HG03025 (cell line): ENCODE results near the gene EPN2.

ENCODE experiments used
- ATAC-seq: cut with Tn5 transposase; IDR thresholded peaks from one replicate; pipeline ENCODE4 v1.9.1; 2021; ENCODE audit warnings: mild to moderate bottlenecking, moderate library complexity; ENCODE audit not compliant: unreplicated experiment, low FRiP score

EPN2 gene

DNA sequence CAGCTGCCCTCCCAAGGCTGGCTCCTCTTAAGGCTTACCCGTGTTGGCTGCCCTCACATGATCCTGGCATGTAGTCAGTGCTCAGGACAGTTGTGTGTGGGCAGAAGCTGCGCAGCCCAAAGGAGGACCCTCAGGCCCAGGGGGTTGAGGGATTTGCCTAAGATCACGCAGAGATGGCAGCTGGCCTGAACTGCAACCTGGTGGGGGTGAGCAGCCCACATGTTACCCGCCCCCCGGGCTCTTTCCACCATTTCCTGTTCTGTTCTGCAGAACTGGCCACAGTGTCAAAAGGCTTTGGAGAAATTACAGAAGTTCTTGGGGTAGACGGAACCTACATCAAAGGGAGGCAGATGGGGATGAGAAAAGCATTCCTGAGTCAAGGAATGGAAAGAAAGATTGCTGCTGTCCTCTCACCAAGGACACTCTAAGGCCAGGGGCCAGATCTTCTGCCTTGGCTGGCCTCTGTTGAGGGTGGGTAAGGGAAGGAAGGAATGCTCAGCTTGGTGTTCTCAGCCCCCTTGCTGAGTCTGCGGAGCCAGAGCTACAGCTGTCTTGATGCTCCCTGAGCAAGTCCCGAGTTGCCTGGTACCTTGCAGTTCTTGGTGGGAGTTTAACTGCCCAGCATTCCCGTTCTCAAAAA is 53.0 kb downstream of the EPN2 start:
- no peak for ATAC-seq

GRCh38 chr17:19291646-19292376 is 54.6 kb downstream of the EPN2 start:
- no peak for ATAC-seq

GRCh38 chr17:19292377-19292711 is 55.2 kb downstream of the EPN2 start:
- no peak for ATAC-seq

DNA sequence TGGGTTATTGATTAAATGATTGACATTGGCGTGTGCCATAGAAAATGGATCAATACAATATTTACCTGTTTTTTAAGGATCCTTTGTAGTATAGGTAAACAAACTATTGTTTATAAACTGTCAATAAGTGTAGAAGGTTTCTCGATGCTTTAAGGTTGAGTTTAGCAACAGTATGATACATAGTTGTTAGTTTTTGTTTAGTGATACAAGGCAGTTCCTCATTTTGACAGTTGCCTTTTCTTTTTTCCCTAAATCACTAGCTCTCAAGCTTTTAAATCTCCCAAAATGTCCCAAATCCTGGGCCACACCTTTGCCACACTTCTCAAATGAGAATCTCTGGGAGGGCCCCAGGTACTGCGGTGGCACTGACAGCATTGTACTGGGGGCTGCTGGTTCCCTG is 57.3 kb downstream of the EPN2 start:
- no peak for ATAC-seq

DNA sequence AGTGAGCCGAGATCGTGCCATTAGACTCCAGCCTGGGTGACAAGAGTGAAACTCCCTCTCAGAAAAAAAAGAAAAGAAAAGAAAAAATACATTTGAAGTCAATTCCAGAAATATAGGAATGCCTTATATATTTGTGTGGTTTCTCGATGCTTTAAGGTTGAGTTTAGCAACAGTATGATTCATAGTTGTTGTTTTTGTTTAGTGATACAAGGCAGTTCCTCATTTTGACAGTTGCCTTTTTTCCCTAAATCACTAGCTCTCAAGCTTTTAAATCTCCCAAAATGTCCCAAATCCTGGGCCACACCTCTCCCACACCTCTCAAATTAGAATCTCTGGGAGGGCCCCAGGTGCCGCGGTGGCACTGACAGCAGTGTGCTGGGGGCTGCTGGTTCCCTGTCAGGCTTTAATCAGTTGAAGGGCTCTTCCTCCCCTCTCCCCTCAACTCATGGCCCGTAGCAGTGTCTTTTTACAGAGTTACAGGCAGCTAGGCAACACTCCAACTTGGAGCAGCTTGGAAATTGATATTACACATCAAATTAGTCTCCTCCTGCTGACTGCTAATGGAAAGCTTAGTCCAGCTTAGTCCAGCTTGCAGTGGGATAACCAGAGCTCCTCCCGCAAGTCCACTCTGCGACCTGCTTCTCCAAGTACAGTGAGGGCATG is 58.4 kb downstream of the EPN2 start:
- no peak for ATAC-seq

- ATAC-seq, result no peak
Observed at GRCh38 chr17:19296786-19297778, 59.9 kb downstream of the EPN2 start.

DNA sequence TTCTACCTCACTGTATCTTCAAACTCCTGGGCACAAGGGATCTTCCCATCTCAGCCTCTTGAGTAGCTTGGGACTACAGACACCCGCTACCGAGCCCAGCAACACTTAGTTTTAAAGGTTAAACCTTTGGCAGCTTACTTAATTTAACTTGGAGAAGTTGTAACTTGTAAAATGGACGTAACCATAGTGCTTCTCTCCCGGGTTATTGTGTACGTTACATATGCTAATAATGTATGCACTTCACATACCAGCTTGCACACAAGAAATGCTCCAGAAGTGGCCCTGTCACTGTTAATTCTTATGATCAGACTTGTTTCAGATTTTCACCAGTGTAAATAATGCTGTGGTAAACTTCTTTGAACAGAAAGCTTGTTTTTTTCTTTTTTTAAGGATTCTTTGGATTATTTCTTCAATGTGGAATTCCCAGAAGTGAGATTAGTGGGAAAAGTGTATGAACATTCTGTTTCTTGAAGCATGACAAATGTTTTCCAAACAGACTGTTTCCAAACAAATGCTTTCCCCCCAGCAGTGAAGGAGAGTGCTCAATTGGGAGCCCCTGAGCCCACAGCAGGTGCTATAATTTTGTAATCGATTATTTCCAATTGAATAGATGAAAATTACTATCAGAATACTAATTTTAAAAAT is 61.5 kb downstream of the EPN2 start:
- ATAC-seq, result no peak

DNA sequence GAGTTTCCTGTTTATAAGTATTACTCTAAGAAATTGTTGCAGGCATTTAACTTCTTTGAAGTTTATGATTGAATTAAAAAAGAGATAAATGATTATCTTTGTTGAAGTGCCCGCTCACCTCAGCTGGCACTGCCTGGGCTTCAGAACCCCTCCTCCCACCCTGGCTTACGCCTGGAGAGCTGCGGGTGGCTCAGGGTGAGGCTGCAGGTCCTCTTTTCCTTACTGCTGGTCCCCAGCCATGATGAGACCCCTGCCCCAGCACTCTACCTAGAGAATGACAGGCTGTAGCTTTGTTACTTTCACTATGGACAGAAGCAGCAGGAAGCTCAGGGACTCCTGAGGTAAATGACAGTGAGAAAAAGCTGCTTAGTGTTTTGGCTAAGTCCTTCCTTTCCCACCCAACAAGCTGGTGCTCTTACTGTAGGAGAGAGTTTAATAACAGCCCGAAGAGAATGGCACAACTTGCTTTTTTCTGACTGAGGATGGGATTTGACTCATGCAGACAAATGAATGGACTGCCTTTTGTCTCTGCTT is 62.1 kb downstream of the EPN2 start:
- no peak for ATAC-seq

DNA sequence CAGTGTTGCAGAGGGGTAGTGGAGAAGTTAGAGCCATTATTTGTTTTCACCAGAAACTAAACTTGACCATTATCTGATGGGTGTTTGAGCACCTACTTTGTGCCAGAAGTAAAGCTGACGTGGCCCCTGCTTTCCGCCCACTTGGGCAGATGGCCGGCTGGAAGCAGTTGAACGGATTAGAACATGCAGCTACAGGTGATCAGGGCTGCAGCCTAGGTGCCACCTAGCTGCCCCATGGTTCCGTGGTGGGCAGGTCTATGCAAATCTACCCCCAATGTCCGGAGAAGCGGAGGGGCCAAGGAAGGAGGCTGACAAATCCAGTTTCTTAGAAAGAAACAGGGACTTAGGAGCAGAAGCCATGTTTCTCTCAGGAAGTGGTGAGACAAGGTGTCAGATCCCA is 62.7 kb downstream of the EPN2 start:
- ATAC-seq, result no peak

GRCh38 chr17:19301274-19301951 is 64.2 kb downstream of the EPN2 start:
- no peak for ATAC-seq

- ATAC-seq, result no peak
Observed at GRCh38 chr17:19301973-19302372, 64.8 kb downstream of the EPN2 start.

DNA sequence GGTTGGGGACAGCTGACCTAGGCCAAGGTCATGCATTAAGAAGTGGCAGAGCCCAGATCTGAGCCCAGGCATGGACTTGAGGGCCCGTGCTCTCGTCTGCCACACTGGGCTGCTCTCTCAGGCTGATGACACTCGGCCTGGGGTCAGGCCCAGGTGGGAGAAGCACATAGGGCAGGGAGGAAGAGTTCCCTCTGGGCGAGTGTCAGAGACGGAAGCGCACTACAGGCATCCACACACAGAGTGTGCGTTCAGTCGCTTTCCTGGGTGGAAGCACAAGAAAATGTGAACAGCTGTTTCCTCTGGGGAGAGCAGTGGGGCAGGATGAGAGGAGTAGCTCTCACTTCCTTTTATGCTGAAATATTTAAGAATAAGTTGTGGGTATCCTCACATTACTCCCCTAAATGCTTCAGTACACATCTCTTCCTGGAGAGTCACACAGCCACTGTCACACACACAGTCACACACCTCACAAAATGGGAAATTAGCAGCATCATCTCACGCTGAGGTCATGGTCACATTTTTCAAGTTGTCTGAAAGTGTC is 65.7 kb downstream of the EPN2 start:
- ATAC-seq, result no peak

GRCh38 chr17:19303367-19303776 is 66.2 kb downstream of the EPN2 start:
- no peak for ATAC-seq

- no peak for ATAC-seq
Observed at GRCh38 chr17:19304209-19304608, 67.0 kb downstream of the EPN2 start.

GRCh38 chr17:19304751-19305150 is 67.6 kb downstream of the EPN2 start:
- ATAC-seq, result no peak

DNA sequence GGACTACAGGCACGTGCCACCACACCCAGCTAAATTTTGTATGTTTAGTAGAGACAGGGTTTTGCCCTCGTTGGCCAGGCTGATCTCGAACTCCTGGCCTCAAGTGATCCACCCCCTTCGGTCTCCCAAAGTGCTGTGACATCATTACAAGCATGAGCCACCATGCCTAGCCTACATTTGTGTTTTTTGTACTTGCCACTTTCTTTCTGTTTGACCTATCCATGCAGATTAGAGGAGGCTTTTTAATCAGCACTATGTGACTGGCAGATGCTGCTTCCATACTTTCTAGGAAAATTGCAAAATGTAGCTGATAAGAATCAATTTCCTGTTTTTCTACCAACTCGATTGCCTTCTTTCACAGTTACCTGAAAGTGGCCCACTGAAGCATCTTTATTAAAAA is 68.1 kb downstream of the EPN2 start:
- no peak for ATAC-seq

- no peak for ATAC-seq
Observed at GRCh38 chr17:19305761-19306159, 68.6 kb downstream of the EPN2 start.

GRCh38 chr17:19306160-19307111 is 69.3 kb downstream of the EPN2 start:
- ATAC-seq, result peak; percentile 79
